Neural progenitor cell (in vitro differentiated cells): ENCODE data around the gene CSE1L.

ENCODE experiments used
- CTCF ChIP-seq: fragments of 200-600 bp; sonication (generic); IDR thresholded peaks from 2 replicates; pipeline ENCODE4 v1.5.1; 2017; ENCODE audit warnings: antibody characterized with exemption, mild to moderate bottlenecking
- EZH2phosphoT487 ChIP-seq: fragments of 200-600 bp; sonication (generic); IDR thresholded peaks from 2 replicates; pipeline ENCODE4 v1.6.1; 2017; ENCODE audit warnings: antibody characterized with exemption

GRCh38 chr20:49103019-49103418, 56.9 kb downstream of the CSE1L start:
- no peak for TF ChIP-seq CTCF
- TF ChIP-seq EZH2phosphoT487, result no peak
